ENCODE data around the gene CDH23. TPM values are rescaled to one million over a fixed set of nuclear protein-coding genes. Genes with fewer than 3 reads are reported as not detected.
"Not testable (repeated sequence)": the region's sequence is repeated elsewhere in the genome, so short reads cannot be mapped to it uniquely, and the experiment has no call there.

Gene CDH23
- total and polyA plus RNA-seq, 4 experiments from 2014 or later = 1.8 to 5.4 (median 3.6) TPM

- Mint-ChIP-seq H3K9me3 (no peaks in the 10 kb centered on the region), H3K4me3 (no peak overlapping the region), H3K36me3 (no peaks in the 10 kb centered on the region), H3K27me3 (peaks cover 0 to 2% of the 10 kb centered on the region in 2 donors), H3K27ac (no peak overlapping the region), H3K4me1 (no peaks in the 10 kb centered on the region)
- ChIA-PET CTCF (ENCODE audit: partially characterized antibody) (no interaction called here), POLR2A (ENCODE audit: partially characterized antibody) (no interaction called here)
- Histone ChIP-seq H3K27me3 (ENCODE audit: insufficient read depth, low read length) (no peaks in the 10 kb centered on the region), H3K9me3 (ENCODE audit: control insufficient read depth in 1 of 2, low read length in 2 of 2) (no peaks in the 10 kb centered on the region), H3K27ac (ENCODE audit: low read depth, low read length) (no peak overlapping the region), H3K4me3 (ENCODE audit: low read length in 2 of 2) (no peak overlapping the region), H3K36me3 (ENCODE audit: insufficient read depth, low read length) (no peaks in the 10 kb centered on the region), H3K4me1 (ENCODE audit: insufficient read depth, low read length) (no peaks in the 10 kb centered on the region)
- no peak for DNase-seq
- intact Hi-C loops (cut with micrococcal nuclease) = no loop called here
These were observed 201.9 kb downstream of the CDH23 start for GRCh38 chr10:71598621-71599055.

DNA sequence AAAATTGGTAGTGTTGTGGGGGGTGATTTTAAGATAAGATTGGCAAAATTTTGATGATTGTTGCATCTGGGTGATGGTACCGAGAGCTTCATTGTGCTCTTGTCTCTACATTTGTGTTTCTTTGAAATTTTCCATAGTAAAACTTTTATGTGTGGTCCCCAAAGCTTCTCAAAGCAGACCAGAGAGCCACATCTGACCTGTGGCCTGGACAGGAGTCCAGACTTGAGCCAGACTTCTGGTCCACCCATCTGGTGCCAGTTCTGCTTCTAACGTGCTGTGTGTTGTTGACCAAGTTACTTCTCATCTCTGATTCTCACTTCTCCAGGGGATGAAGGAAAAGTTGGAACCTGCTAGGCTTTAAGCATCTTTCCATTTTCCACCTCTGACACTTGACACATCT, 202.8 kb downstream of the CDH23 start:
- no peaks in the 10 kb centered on the region for H3K4me1 ChIP-seq (ENCODE audit: insufficient read depth, low read length)
- no peaks in the 10 kb centered on the region for H3K36me3 Mint-ChIP-seq
- no peaks in the 10 kb centered on the region for H3K9me3 Mint-ChIP-seq
- no peaks in the 10 kb centered on the region for H3K27me3 ChIP-seq (ENCODE audit: insufficient read depth, low read length)
- H3K4me3 ChIP-seq (ENCODE audit: low read length in 2 of 2) = no peak overlapping the region
- intact Hi-C loops (cut with micrococcal nuclease) = no loop called here
- H3K27me3 Mint-ChIP-seq = peaks cover 0 to 2% of the 10 kb centered on the region in 2 donors
- DNase-seq = no peak
- H3K36me3 ChIP-seq (ENCODE audit: insufficient read depth, low read length) = no peaks in the 10 kb centered on the region
- H3K4me1 Mint-ChIP-seq = no peaks in the 10 kb centered on the region
- no peak overlapping the region for H3K4me3 Mint-ChIP-seq
- POLR2A ChIA-PET (ENCODE audit: partially characterized antibody) = no interaction called here
- CTCF ChIA-PET (ENCODE audit: partially characterized antibody) = interaction anchor here (1.0 kb wide), 1 partner anchor 10 kb away, joined by 3 read pairs; no protein-coding TSS in a partner anchor
- no peak overlapping the region for H3K27ac Mint-ChIP-seq
- H3K27ac ChIP-seq (ENCODE audit: low read depth, low read length) = no peak overlapping the region
- no peaks in the 10 kb centered on the region for H3K9me3 ChIP-seq (ENCODE audit: control insufficient read depth in 1 of 2, low read length in 2 of 2)

- H3K4me1 ChIP-seq (ENCODE audit: insufficient read depth, low read length); H3K27me3 Mint-ChIP-seq; DNase-seq; H3K4me3 ChIP-seq (ENCODE audit: low read length in 2 of 2); H3K9me3 Mint-ChIP-seq; intact Hi-C loops (cut with micrococcal nuclease); H3K27me3 ChIP-seq (ENCODE audit: insufficient read depth, low read length); H3K36me3 Mint-ChIP-seq; H3K27ac ChIP-seq (ENCODE audit: low read depth, low read length); POLR2A ChIA-PET (ENCODE audit: partially characterized antibody); H3K27ac Mint-ChIP-seq; H3K36me3 ChIP-seq (ENCODE audit: insufficient read depth, low read length); H3K4me1 Mint-ChIP-seq; H3K9me3 ChIP-seq (ENCODE audit: control insufficient read depth in 1 of 2, low read length in 2 of 2); H3K4me3 Mint-ChIP-seq: not testable (repeated sequence)
- CTCF ChIA-PET (ENCODE audit: partially characterized antibody) = interaction anchor here (1.0 kb wide), 1 partner anchor 9 kb away, joined by 3 read pairs; no protein-coding TSS in a partner anchor
These were observed 203.5 kb downstream of the CDH23 start for GRCh38 chr10:71600242-71600641.

GRCh38 chr10:71600849-71601248, 204.1 kb downstream of the CDH23 start:
- no peak overlapping the region for H3K27ac Mint-ChIP-seq
- H3K27me3 Mint-ChIP-seq = peaks cover 0 to 2% of the 10 kb centered on the region in 2 donors
- H3K9me3 Mint-ChIP-seq = no peaks in the 10 kb centered on the region
- Histone ChIP-seq H3K9me3 (ENCODE audit: control insufficient read depth in 1 of 2, low read length in 2 of 2) (no peaks in the 10 kb centered on the region), H3K27ac (ENCODE audit: low read depth, low read length) (no peak overlapping the region), H3K4me3 (ENCODE audit: low read length in 2 of 2) (no peak overlapping the region), H3K36me3 (ENCODE audit: insufficient read depth, low read length) (no peaks in the 10 kb centered on the region), H3K4me1 (ENCODE audit: insufficient read depth, low read length) (no peaks in the 10 kb centered on the region), H3K27me3 (ENCODE audit: insufficient read depth, low read length) (no peaks in the 10 kb centered on the region)
- H3K4me3 Mint-ChIP-seq = no peak overlapping the region
- intact Hi-C loops (cut with micrococcal nuclease) = no loop called here
- DNase-seq = no peak
- ChIA-PET POLR2A (ENCODE audit: partially characterized antibody) (no interaction called here), CTCF (ENCODE audit: partially characterized antibody) (interaction anchor here (1.0 kb wide), 1 partner anchor 8 kb away, joined by 3 read pairs; no protein-coding TSS in a partner anchor)
- H3K4me1 Mint-ChIP-seq = no peaks in the 10 kb centered on the region
- no peaks in the 10 kb centered on the region for H3K36me3 Mint-ChIP-seq

- CTCF ChIA-PET (ENCODE audit: partially characterized antibody) = no interaction called here
- DNase-seq = no peak
- H3K27me3 Mint-ChIP-seq = peaks cover 0 to 2% of the 10 kb centered on the region in 2 donors
- H3K27ac Mint-ChIP-seq = no peak overlapping the region
- Histone ChIP-seq H3K36me3 (ENCODE audit: insufficient read depth, low read length) (no peaks in the 10 kb centered on the region), H3K4me1 (ENCODE audit: insufficient read depth, low read length) (no peaks in the 10 kb centered on the region), H3K27me3 (ENCODE audit: insufficient read depth, low read length) (no peaks in the 10 kb centered on the region), H3K4me3 (ENCODE audit: low read length in 2 of 2) (no peak overlapping the region), H3K9me3 (ENCODE audit: control insufficient read depth in 1 of 2, low read length in 2 of 2) (no peaks in the 10 kb centered on the region), H3K27ac (ENCODE audit: low read depth, low read length) (no peak overlapping the region)
- no peak overlapping the region for H3K4me3 Mint-ChIP-seq
- H3K9me3 Mint-ChIP-seq = no peaks in the 10 kb centered on the region
- H3K4me1 Mint-ChIP-seq = no peaks in the 10 kb centered on the region
- no peaks in the 10 kb centered on the region for H3K36me3 Mint-ChIP-seq
- POLR2A ChIA-PET (ENCODE audit: partially characterized antibody) = no interaction called here
- intact Hi-C loops (cut with micrococcal nuclease) = no loop called here
These were observed 204.6 kb downstream of the CDH23 start for GRCh38 chr10:71601273-71601672.

DNA sequence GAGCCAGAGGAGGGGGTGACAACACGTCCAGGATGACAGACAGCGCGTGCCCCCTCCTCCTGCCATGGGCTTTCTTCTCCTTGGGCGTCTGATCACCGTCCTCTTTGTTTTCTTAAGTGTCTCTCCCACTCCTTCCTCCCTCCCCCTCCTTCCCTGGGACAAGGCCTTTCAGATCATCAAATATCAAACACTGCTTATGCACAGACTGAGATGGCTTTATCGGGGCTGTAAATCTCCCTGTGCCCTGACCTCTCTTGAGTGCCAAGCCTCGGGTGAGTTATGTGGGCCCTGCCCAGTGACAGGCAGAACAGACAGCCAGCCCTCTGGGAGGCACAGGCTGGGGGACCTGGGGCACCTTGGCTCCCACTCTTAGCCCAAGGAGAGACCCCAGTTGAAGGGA, 206.4 kb downstream of the CDH23 start:
- DNase-seq = no peak
- CTCF ChIA-PET (ENCODE audit: partially characterized antibody) = no interaction called here
- Histone ChIP-seq H3K9me3 (ENCODE audit: control insufficient read depth in 1 of 2, low read length in 2 of 2) (no peaks in the 10 kb centered on the region), H3K4me1 (ENCODE audit: insufficient read depth, low read length) (no peaks in the 10 kb centered on the region), H3K27ac (ENCODE audit: low read depth, low read length) (no peak overlapping the region), H3K27me3 (ENCODE audit: insufficient read depth, low read length) (no peaks in the 10 kb centered on the region), H3K4me3 (ENCODE audit: low read length in 2 of 2) (no peak overlapping the region), H3K36me3 (ENCODE audit: insufficient read depth, low read length) (no peaks in the 10 kb centered on the region)
- intact Hi-C loops (cut with micrococcal nuclease) = no loop called here
- Mint-ChIP-seq H3K4me1 (no peaks in the 10 kb centered on the region), H3K9me3 (no peaks in the 10 kb centered on the region), H3K36me3 (no peaks in the 10 kb centered on the region), H3K4me3 (no peak overlapping the region), H3K27ac (no peak overlapping the region), H3K27me3 (peaks cover 0 to 2% of the 10 kb centered on the region in 2 donors)
- POLR2A ChIA-PET (ENCODE audit: partially characterized antibody) = no interaction called here

DNA sequence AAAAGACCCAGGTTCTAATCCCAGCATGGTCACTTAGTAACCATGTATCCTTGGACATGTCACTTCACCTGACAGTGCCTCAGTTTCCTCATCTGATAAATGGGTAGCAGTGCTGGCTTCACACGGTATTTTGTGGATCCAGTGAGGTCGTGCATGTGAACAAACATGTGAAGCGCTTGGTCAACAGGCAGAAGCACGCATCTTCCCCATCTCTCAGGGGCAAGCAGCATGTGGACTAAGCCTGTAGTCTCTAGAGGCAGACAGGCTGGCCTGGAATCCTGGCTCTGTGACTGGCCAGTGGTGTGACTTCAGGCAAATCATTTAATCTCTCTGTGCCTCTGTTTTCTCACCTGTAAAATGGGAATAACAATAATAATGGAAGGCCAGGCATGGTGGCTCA, 207.0 kb downstream of the CDH23 start:
- POLR2A ChIA-PET (ENCODE audit: partially characterized antibody) = no interaction called here
- Mint-ChIP-seq H3K4me1 (no peaks in the 10 kb centered on the region), H3K4me3 (no peak overlapping the region), H3K36me3 (no peaks in the 10 kb centered on the region), H3K27ac (no peak overlapping the region), H3K27me3 (peaks cover 0 to 2% of the 10 kb centered on the region in 2 donors), H3K9me3 (no peaks in the 10 kb centered on the region)
- H3K4me1 ChIP-seq (ENCODE audit: insufficient read depth, low read length) = no peaks in the 10 kb centered on the region
- H3K4me3 ChIP-seq (ENCODE audit: low read length in 2 of 2) = no peak overlapping the region
- no peaks in the 10 kb centered on the region for H3K9me3 ChIP-seq (ENCODE audit: control insufficient read depth in 1 of 2, low read length in 2 of 2)
- H3K27ac ChIP-seq (ENCODE audit: low read depth, low read length) = no peak overlapping the region
- no peaks in the 10 kb centered on the region for H3K27me3 ChIP-seq (ENCODE audit: insufficient read depth, low read length)
- intact Hi-C loops (cut with micrococcal nuclease) = no loop called here
- DNase-seq = no peak
- H3K36me3 ChIP-seq (ENCODE audit: insufficient read depth, low read length) = no peaks in the 10 kb centered on the region
- CTCF ChIA-PET (ENCODE audit: partially characterized antibody) = no interaction called here

Data from CD4-positive, alpha-beta memory T cell (primary cell).